GM18498 (cell line): ENCODE measurements around the gene SERPINE1.

Experiments used
- ATAC-seq: cut with Tn5 transposase; IDR thresholded peaks from one replicate; pipeline ENCODE4 v1.9.1; 2021; ENCODE audit warnings: mild to moderate bottlenecking, moderate library complexity; ENCODE audit not compliant: unreplicated experiment

The SERPINE1 gene

GRCh38 chr7:101185258-101185839, 58.4 kb downstream of the SERPINE1 start:
- no peak for ATAC-seq

GRCh38 chr7:101186194-101186593, 59.3 kb downstream of the SERPINE1 start:
- ATAC-seq = no peak

GRCh38 chr7:101186844-101187428, 60.0 kb downstream of the SERPINE1 start:
- ATAC-seq = no peak
